Lung (tissue), 12 donors: ENCODE data around the gene RPGRIP1L. TPM values are rescaled to one million over a fixed set of nuclear protein-coding genes. Genes with fewer than 3 reads are reported as not detected.

Source experiments
- ATAC-seq: fragments of 200-7000 bp; cut with Tn5 transposase; one replicate; pipeline ENCODE4 v1.9.1; 2020; ENCODE audit warnings: moderate number of reproducible peaks; ENCODE audit not compliant: insufficient read depth, low FRiP score
- DNase-seq, 3 donors: peaks; one replicate each; pipeline ENCODE4 v3.0.0-alpha.2; 2013 to 2017
- H3K27ac ChIP-seq, 2 donors: one replicate each; pipeline ENCODE4 v1.5.1; 2013; ENCODE audit warnings: mild to moderate bottlenecking in 2 of 2, moderate library complexity in 2 of 2, control low read depth in 1 of 2, inconsistent platforms in 1 of 2, low read depth in 1 of 2, low read length in 1 of 2
- H3K27me3 ChIP-seq, 3 donors: one replicate each; pipeline ENCODE4 v1.5.1; 2013; ENCODE audit warnings: low read length in 2 of 3; ENCODE audit not compliant: control insufficient read depth in 3 of 3, insufficient read depth in 3 of 3
- H3K36me3 ChIP-seq, 4 donors: one replicate each; pipeline ENCODE4 v1.5.1; 2013; ENCODE audit warnings: low read length in 4 of 4, mild to moderate bottlenecking in 1 of 4, moderate library complexity in 1 of 4; ENCODE audit not compliant: control insufficient read depth in 4 of 4, insufficient read depth in 4 of 4
- H3K4me1 ChIP-seq, 5 donors: one replicate each; pipeline ENCODE4 v1.5.1; 2013; ENCODE audit warnings: low read length in 5 of 5, mild to moderate bottlenecking in 2 of 5, moderate library complexity in 1 of 5; ENCODE audit not compliant: control insufficient read depth in 5 of 5, insufficient read depth in 5 of 5
- H3K4me3 ChIP-seq: one replicate; pipeline ENCODE4 v1.5.1; 2013; ENCODE audit warnings: mild to moderate bottlenecking, control low read depth, moderate library complexity
- H3K9ac ChIP-seq, 2 donors: one replicate each; pipeline ENCODE4 v1.5.1; 2013; ENCODE audit warnings: low read length in 2 of 2, control low read depth in 1 of 2; ENCODE audit not compliant: insufficient read depth in 1 of 2
- H3K9me3 ChIP-seq, 4 donors: one replicate each; pipeline ENCODE4 v1.5.1; 2013; ENCODE audit warnings: low read length in 3 of 4, mild to moderate bottlenecking in 1 of 4, moderate library complexity in 1 of 4; ENCODE audit not compliant: control insufficient read depth in 4 of 4, insufficient read depth in 3 of 4
- CTCF ChIP-seq: IDR thresholded peaks from 2 replicates; pipeline ENCODE4 v1.5.1; 2012; ENCODE audit warnings: mild to moderate bottlenecking; ENCODE audit errors: control extremely low read depth, extremely low read depth
- WGBS, 2 donors: extraction: QIAGEN DNeasy Blood & Tissue Kit; methylation state at CpG; one replicate each; pipeline ENCODE4 v1.1.7; 2013; 5-methylcytosine and 5-hydroxymethylcytosine counted together
- polyA plus RNA-seq, 2 donors: library from polyadenylated mRNA; stranded (reverse); fragments of 200-250 nt; gene quantifications; one replicate each; pipeline ENCODE4 v1.2.1, GENCODE V29; 2013
- total RNA-seq, 2 donors: library from RNA; depleted of rRNA in 1 of 2; stranded (reverse); fragments of >200 nt in 1 of 2; gene quantifications; one replicate each; pipeline ENCODE4 v1.2.1, GENCODE V29; 2014 to 2021
- donor health status: control.
- donor health status: control.
- donor health status: Bipolar disorder and iron deficiency.
- donor health status: healthy.
- donor health status: DM: yes; HTN: yes; CAD: no.

The RPGRIP1L gene
- total and polyA plus RNA-seq, 4 donors: 2.2 to 17.9 (median 6.2) TPM

GRCh38 chr16:53597776-53598175 lies 105.9 kb downstream of the RPGRIP1L start:
- Histone ChIP-seq H3K36me3 (peaks cover 0 to 3% (median 0%) of the 10 kb centered on the region in 4 donors), H3K27ac (no peak overlapping the region), H3K27me3 (no peaks in the 10 kb centered on the region), H3K4me3 (no peak overlapping the region), H3K4me1 (peaks cover 0 to 2% (median 0%) of the 10 kb centered on the region in 5 donors), H3K9me3 (no peaks in the 10 kb centered on the region), H3K9ac (no peak overlapping the region)
- DNase-seq: no peak
- ATAC-seq: no peak
- TF ChIP-seq CTCF: no peak
- 32 to 51% methylated on average over 3 of the region's 3 CpGs for WGBS, 2 donors

GRCh38 chr16:53588081-53588648 lies 115.5 kb downstream of the RPGRIP1L start:
- peaks cover 0 to 3% (median 0%) of the 10 kb centered on the region in 4 donors for H3K9me3 ChIP-seq
- H3K36me3 ChIP-seq: no peaks in the 10 kb centered on the region
- no peaks in the 10 kb centered on the region for H3K4me1 ChIP-seq
- no peak overlapping the region for H3K4me3 ChIP-seq
- DNase-seq (no peak), ATAC-seq (no peak)
- no peak overlapping the region for H3K9ac ChIP-seq
- H3K27me3 ChIP-seq: no peaks in the 10 kb centered on the region
- no peak for TF ChIP-seq CTCF
- no peak overlapping the region for H3K27ac ChIP-seq
- WGBS, 2 donors: 91 to 92% methylated on average over 3 of the region's 3 CpGs

GRCh38 chr16:53583401-53583800 lies 120.3 kb downstream of the RPGRIP1L start:
- DNase-seq (no peak), ATAC-seq (no peak)
- Histone ChIP-seq H3K27me3 (no peaks in the 10 kb centered on the region), H3K27ac (no peak overlapping the region), H3K36me3 (no peaks in the 10 kb centered on the region), H3K9ac (no peak overlapping the region), H3K9me3 (no peaks in the 10 kb centered on the region), H3K4me1 (no peaks in the 10 kb centered on the region), H3K4me3 (no peak overlapping the region)
- TF ChIP-seq CTCF: no peak
- 86 to 87% methylated on average over 2 of the region's 2 CpGs for WGBS, 2 donors

GRCh38 chr16:53581784-53582183 lies 121.9 kb downstream of the RPGRIP1L start:
- no peak overlapping the region for H3K27ac ChIP-seq
- no peaks in the 10 kb centered on the region for H3K27me3 ChIP-seq
- 91 to 94% methylated on average over 2 of the region's 2 CpGs for WGBS, 2 donors
- H3K9me3 ChIP-seq: no peaks in the 10 kb centered on the region
- H3K36me3 ChIP-seq: no peaks in the 10 kb centered on the region
- no peak for TF ChIP-seq CTCF
- ATAC-seq (no peak), DNase-seq (no peak)
- no peak overlapping the region for H3K4me3 ChIP-seq
- H3K4me1 ChIP-seq: no peaks in the 10 kb centered on the region
- H3K9ac ChIP-seq: no peak overlapping the region
